T-helper 2 cell treated with Interferon-gamma antibody and Interleukin-4, amounts not matched to agents 5 μg/mL and 100 μg/mL, for 36 hours (primary cell): Measurements from ENCODE around the gene NCKAP5L.
"Not testable (repeated sequence)": the region's sequence is repeated elsewhere in the genome, so short reads cannot be mapped to it uniquely, and the experiment has no call there.

ENCODE experiments used
- DNase-seq: peaks from one replicate; pipeline ENCODE4 v3.0.0; 2021; ENCODE audit warnings: low spot score
- H3K27ac Mint-ChIP-seq: one replicate; pipeline ENCODE4 v1.8.0; 2021; ENCODE audit warnings: mild to moderate bottlenecking, mixed read lengths
- H3K27me3 Mint-ChIP-seq: one replicate; pipeline ENCODE4 v1.8.0; 2021; ENCODE audit warnings: low read depth, mixed read lengths
- H3K36me3 Mint-ChIP-seq: one replicate; pipeline ENCODE4 v1.8.0; 2021; ENCODE audit warnings: low read depth, mixed read lengths
- H3K4me1 Mint-ChIP-seq: one replicate; pipeline ENCODE4 v1.8.0; 2021; ENCODE audit warnings: low read depth, mixed read lengths
- H3K4me3 Mint-ChIP-seq: one replicate; pipeline ENCODE4 v1.8.0; 2022; ENCODE audit warnings: mild to moderate bottlenecking, moderate library complexity, mixed read lengths
- H3K9me3 Mint-ChIP-seq: one replicate; pipeline ENCODE4 v1.8.0; 2021; ENCODE audit warnings: mixed read lengths

The NCKAP5L gene

GRCh38 chr12:49868952-49869815 lies 41.0 kb upstream of the NCKAP5L start:
- Mint-ChIP-seq H3K36me3 (no peaks in the 10 kb centered on the region), H3K27ac (no peak overlapping the region), H3K4me3 (no peak overlapping the region), H3K27me3 (peaks cover 5% of the 10 kb centered on the region), H3K9me3 (no peaks in the 10 kb centered on the region), H3K4me1 (no peaks in the 10 kb centered on the region)
- no peak for DNase-seq

- peaks cover 5% of the 10 kb centered on the region for H3K27me3 Mint-ChIP-seq
- no peaks in the 10 kb centered on the region for H3K36me3 Mint-ChIP-seq
- H3K9me3 Mint-ChIP-seq, result no peaks in the 10 kb centered on the region
- H3K4me3 Mint-ChIP-seq, result no peak overlapping the region
- DNase-seq, result no peak
- H3K27ac Mint-ChIP-seq, result no peak overlapping the region
- no peaks in the 10 kb centered on the region for H3K4me1 Mint-ChIP-seq
Measured at GRCh38 chr12:49868449-49868848, 40.2 kb upstream of the NCKAP5L start.

GRCh38 chr12:49867570-49868341 lies 39.5 kb upstream of the NCKAP5L start:
- Mint-ChIP-seq H3K27ac (no peak overlapping the region), H3K4me1 (no peaks in the 10 kb centered on the region), H3K36me3 (no peaks in the 10 kb centered on the region), H3K9me3 (no peaks in the 10 kb centered on the region), H3K27me3 (peaks cover 5% of the 10 kb centered on the region), H3K4me3 (no peak overlapping the region)
- DNase-seq, result no peak

GRCh38 chr12:49866859-49867569 lies 38.8 kb upstream of the NCKAP5L start:
- Mint-ChIP-seq H3K4me3 (no peak overlapping the region), H3K9me3 (no peaks in the 10 kb centered on the region), H3K36me3 (no peaks in the 10 kb centered on the region), H3K4me1 (no peaks in the 10 kb centered on the region), H3K27me3 (peaks cover 5% of the 10 kb centered on the region), H3K27ac (no peak overlapping the region)
- peak; percentile 56 for DNase-seq

GRCh38 chr12:49865782-49866135 lies 37.5 kb upstream of the NCKAP5L start:
- no peak for DNase-seq
- H3K36me3 Mint-ChIP-seq, result no peaks in the 10 kb centered on the region
- no peaks in the 10 kb centered on the region for H3K9me3 Mint-ChIP-seq
- H3K27me3 Mint-ChIP-seq, result peaks cover 5% of the 10 kb centered on the region
- H3K27ac Mint-ChIP-seq, result no peak overlapping the region
- H3K4me1 Mint-ChIP-seq, result no peaks in the 10 kb centered on the region
- no peak overlapping the region for H3K4me3 Mint-ChIP-seq

- no peak overlapping the region for H3K27ac Mint-ChIP-seq
- H3K4me3 Mint-ChIP-seq, result no peak overlapping the region
- no peaks in the 10 kb centered on the region for H3K9me3 Mint-ChIP-seq
- H3K4me1 Mint-ChIP-seq, result no peaks in the 10 kb centered on the region
- H3K36me3 Mint-ChIP-seq, result no peaks in the 10 kb centered on the region
- peaks cover 5% of the 10 kb centered on the region for H3K27me3 Mint-ChIP-seq
- DNase-seq, result no peak
Measured at GRCh38 chr12:49865109-49865781, 37.0 kb upstream of the NCKAP5L start.

GRCh38 chr12:49864798-49865090 lies 36.5 kb upstream of the NCKAP5L start:
- H3K9me3 Mint-ChIP-seq, result no peaks in the 10 kb centered on the region
- H3K27ac Mint-ChIP-seq, result no peak overlapping the region
- no peaks in the 10 kb centered on the region for H3K36me3 Mint-ChIP-seq
- H3K4me1 Mint-ChIP-seq, result no peaks in the 10 kb centered on the region
- H3K27me3 Mint-ChIP-seq, result peaks cover 5% of the 10 kb centered on the region
- no peak for DNase-seq
- no peak overlapping the region for H3K4me3 Mint-ChIP-seq

- no peak overlapping the region for H3K4me3 Mint-ChIP-seq
- DNase-seq, result no peak
- H3K4me1 Mint-ChIP-seq, result no peaks in the 10 kb centered on the region
- no peaks in the 10 kb centered on the region for H3K9me3 Mint-ChIP-seq
- peaks cover 5% of the 10 kb centered on the region for H3K27me3 Mint-ChIP-seq
- H3K27ac Mint-ChIP-seq, result no peak overlapping the region
- no peaks in the 10 kb centered on the region for H3K36me3 Mint-ChIP-seq
Measured at GRCh38 chr12:49863946-49864797, 36.0 kb upstream of the NCKAP5L start.

GRCh38 chr12:49860921-49861320 lies 32.7 kb upstream of the NCKAP5L start:
- DNase-seq, H3K4me3 Mint-ChIP-seq, H3K9me3 Mint-ChIP-seq, H3K4me1 Mint-ChIP-seq, H3K27ac Mint-ChIP-seq, H3K36me3 Mint-ChIP-seq: not testable (repeated sequence)
- H3K27me3 Mint-ChIP-seq, result peaks cover 17% of the 10 kb centered on the region

- not testable (repeated sequence) for H3K4me1 Mint-ChIP-seq, DNase-seq, H3K9me3 Mint-ChIP-seq, H3K27ac Mint-ChIP-seq, H3K4me3 Mint-ChIP-seq, H3K36me3 Mint-ChIP-seq
- H3K27me3 Mint-ChIP-seq, result peaks cover 37% of the 10 kb centered on the region
Measured at GRCh38 chr12:49855890-49856289, 27.7 kb upstream of the NCKAP5L start.

GRCh38 chr12:49854976-49855375 lies 26.8 kb upstream of the NCKAP5L start:
- H3K4me1 Mint-ChIP-seq, result no peaks in the 10 kb centered on the region
- peaks cover 40% of the 10 kb centered on the region for H3K27me3 Mint-ChIP-seq
- no peaks in the 10 kb centered on the region for H3K36me3 Mint-ChIP-seq
- DNase-seq, result no peak
- H3K27ac Mint-ChIP-seq, result no peak overlapping the region
- no peak overlapping the region for H3K4me3 Mint-ChIP-seq
- no peaks in the 10 kb centered on the region for H3K9me3 Mint-ChIP-seq

- Mint-ChIP-seq H3K27me3 (peaks cover 45% of the 10 kb centered on the region), H3K4me1 (no peaks in the 10 kb centered on the region), H3K9me3 (no peaks in the 10 kb centered on the region), H3K4me3 (no peak overlapping the region), H3K27ac (no peak overlapping the region), H3K36me3 (no peaks in the 10 kb centered on the region)
- DNase-seq, result no peak
Measured at GRCh38 chr12:49853671-49854070, 25.5 kb upstream of the NCKAP5L start.

- Mint-ChIP-seq H3K9me3 (peaks cover 4% of the 10 kb centered on the region), H3K27me3 (peaks cover 30% of the 10 kb centered on the region), H3K4me1 (peaks cover 15% of the 10 kb centered on the region), H3K36me3 (peaks cover 5% of the 10 kb centered on the region), H3K4me3 (no peak overlapping the region), H3K27ac (no peak overlapping the region)
- DNase-seq, result no peak
Measured at GRCh38 chr12:49847161-49847560, 18.9 kb upstream of the NCKAP5L start.
